ENCODE results near the gene CPN1.

DNA sequence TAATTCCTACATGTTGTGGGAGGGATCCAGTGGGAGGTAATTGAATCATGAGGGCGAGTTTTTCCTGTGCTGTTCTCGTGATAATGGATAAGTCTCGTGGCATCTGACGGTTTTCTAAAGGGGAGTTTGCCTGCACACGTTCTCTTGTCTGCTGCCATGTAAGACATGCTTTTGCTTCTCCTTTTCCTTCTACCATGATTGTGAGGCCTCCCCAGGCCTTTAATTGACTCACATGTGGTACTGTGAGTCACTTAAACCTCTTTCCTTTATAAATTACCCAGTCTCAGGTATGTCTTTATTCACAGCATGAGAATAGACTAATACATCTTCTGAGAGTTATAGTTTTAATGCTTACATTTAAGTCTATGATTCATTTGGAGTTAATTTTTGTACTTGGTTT, 22.6 kb upstream of the CPN1 start:
- TF ChIP-seq POLR2AphosphoS5 (IDR thresholded peaks at IDR 0.05; ENCODE audit: borderline replicate concordance, low read depth, low read length) = no peak
- TF ChIP-seq EZH2 (IDR thresholded peaks at IDR 0.05) = no peak
- TF ChIP-seq FOXP2 (optimal IDR thresholded peaks at IDR 0.05; ENCODE audit: control extremely low read depth, extremely low read length, insufficient read depth) = no peak

All from SK-N-MC (cell line).